Esophagus squamous epithelium (tissue), 5 donors: ENCODE data around the gene SRC. TPM values are rescaled to one million over a fixed set of nuclear protein-coding genes. Genes with fewer than 3 reads are reported as not detected.

Source experiments
- DNase-seq: peaks from one replicate; lab custom pipeline; 2025; lab: John Stamatoyannopoulos, UW
- H3K27ac ChIP-seq, 4 donors: fragments of 200-600 bp; sonication (generic); one replicate each; pipeline ENCODE4 v1.5.1; 2016 to 2019; ENCODE audit warnings: mild to moderate bottlenecking in 1 of 4
- H3K27me3 ChIP-seq, 4 donors: fragments of 200-600 bp; sonication (generic); 1 replicate in 3 of 4; 2 replicates in 1 of 4; pipeline versions ENCODE4 v1.5.1 to v1.6.0; 2017 to 2021; ENCODE audit warnings: antibody characterized with exemption in 1 of 4
- H3K36me3 ChIP-seq, 3 donors: fragments of 200-600 bp; sonication (generic); one replicate each; pipeline ENCODE4 v1.5.1; 2016 to 2019
- H3K4me1 ChIP-seq, 3 donors: fragments of 200-600 bp; sonication (generic); one replicate each; pipeline ENCODE4 v1.5.1; 2017 to 2019
- H3K4me3 ChIP-seq, 4 donors: fragments of 200-600 bp; sonication (generic); 1 replicate in 3 of 4; 2 replicates in 1 of 4; pipeline ENCODE4 v1.5.1; 2016 to 2019; ENCODE audit warnings: mild to moderate bottlenecking in 2 of 4, moderate library complexity in 1 of 4
- H3K9me3 ChIP-seq, 3 donors: fragments of 200-600 bp; sonication (generic); one replicate each; pipeline ENCODE4 v1.5.1; 2016 to 2019
- CTCF ChIP-seq, 6 experiments: fragments of 450-650 bp in 4 of 6; fragments of 200-600 bp in 2 of 6; sonication (generic) in 2 of 6; IDR thresholded peaks; one replicate each; pipeline ENCODE4 v1.5.1; 2016 to 2019; ENCODE audit warnings: antibody characterized with exemption in 6 of 6, mild to moderate bottlenecking in 4 of 6, moderate library complexity in 4 of 6
- POLR2A ChIP-seq, 4 donors: fragments of 450-650 bp; IDR thresholded peaks; one replicate each; pipeline ENCODE4 v1.6.1; 2017; ENCODE audit warnings: antibody characterized with exemption in 4 of 4, mild to moderate bottlenecking in 4 of 4, moderate library complexity in 3 of 4
- WGBS, 2 donors: methylation state at CpG; one replicate each; pipeline ENCODE4 v1.1.5; 2018; 5-methylcytosine and 5-hydroxymethylcytosine counted together
- intact Hi-C: fragments of 100-400 bp; cut with DNase I; formaldehyde crosslinking; loops from one replicate; pipeline ENCODE4 v1.15.0; 2022
- total RNA-seq, 4 donors: library from RNA; depleted of rRNA; stranded (reverse); fragments of >200 nt; gene quantifications; one replicate each; pipeline ENCODE4 v1.1.0, GENCODE V29; 2016
- donor health status: DM: yes; HTN: yes; CAD: no.

Gene SRC
- total RNA-seq, 4 donors from 2014 or later = 32.4 to 46.5 (median 39.0) TPM

GRCh38 chr20:37378785-37379598 is 33.1 kb downstream of the SRC start:
- H3K27ac ChIP-seq = peak overlapping the region in 1 of 4 donors; percentile 14
- peaks cover 5 to 34% (median 16%) of the 10 kb centered on the region in 3 donors for H3K4me1 ChIP-seq
- no peaks in the 10 kb centered on the region for H3K9me3 ChIP-seq
- no peak for DNase-seq
- no peaks in the 10 kb centered on the region for H3K27me3 ChIP-seq
- WGBS, 2 donors = 78 to 84% methylated on average over 17 to 18 of the region's 24 CpGs
- peaks cover 0 to 75% (median 0%) of the 10 kb centered on the region in 3 donors for H3K36me3 ChIP-seq
- no peak overlapping the region for H3K4me3 ChIP-seq
- TF ChIP-seq CTCF (IDR thresholded peaks at IDR 0.05) = no peak
- TF ChIP-seq POLR2A (IDR thresholded peaks at IDR 0.05) = no peak
- intact Hi-C loops = no loop called here

- peaks cover 0 to 73% (median 5%) of the 10 kb centered on the region in 3 donors for H3K36me3 ChIP-seq
- 67 to 69% methylated on average over 14 of the region's 14 CpGs for WGBS, 2 donors
- TF ChIP-seq POLR2A (IDR thresholded peaks at IDR 0.05) (no peak), CTCF (IDR thresholded peaks at IDR 0.05) (no peak)
- no peaks in the 10 kb centered on the region for H3K9me3 ChIP-seq
- no peaks in the 10 kb centered on the region for H3K27me3 ChIP-seq
- DNase-seq = no peak
- H3K4me1 ChIP-seq = peaks cover 8 to 46% (median 22%) of the 10 kb centered on the region in 3 donors
- intact Hi-C loops = loop anchor here (10.0 kb wide), 2 partner anchors 145 to 185 kb away; partner anchors contain the start of genes BLCAP and NNAT
- no peak overlapping the region for H3K4me3 ChIP-seq
- H3K27ac ChIP-seq = peak overlapping the region in 1 of 4 donors; percentile 17
Measured at GRCh38 chr20:37379967-37380828, 34.3 kb downstream of the SRC start.

GRCh38 chr20:37380864-37381579 is 35.1 kb downstream of the SRC start:
- H3K4me3 ChIP-seq = no peak overlapping the region
- no peak for DNase-seq
- no peak overlapping the region for H3K27ac ChIP-seq
- WGBS, 2 donors = 89 to 91% methylated on average over 15 to 16 of the region's 16 CpGs
- TF ChIP-seq CTCF (IDR thresholded peaks at IDR 0.05) (no peak), POLR2A (IDR thresholded peaks at IDR 0.05) (no peak)
- peaks cover 8 to 46% (median 22%) of the 10 kb centered on the region in 3 donors for H3K4me1 ChIP-seq
- H3K27me3 ChIP-seq = peaks cover 0 to 4% (median 0%) of the 10 kb centered on the region in 4 donors
- intact Hi-C loops = loop anchor here (10.0 kb wide), 2 partner anchors 144 to 186 kb away; partner anchors contain the start of genes BLCAP and NNAT
- no peaks in the 10 kb centered on the region for H3K9me3 ChIP-seq
- H3K36me3 ChIP-seq = peaks cover 3 to 73% (median 10%) of the 10 kb centered on the region in 3 donors

- H3K27ac ChIP-seq = no peak overlapping the region
- no peak for DNase-seq
- H3K4me1 ChIP-seq = peaks cover 8 to 46% (median 22%) of the 10 kb centered on the region in 3 donors
- no peaks in the 10 kb centered on the region for H3K9me3 ChIP-seq
- 72 to 81% methylated on average over 4 to 7 of the region's 11 CpGs for WGBS, 2 donors
- H3K27me3 ChIP-seq = peaks cover 0 to 4% (median 0%) of the 10 kb centered on the region in 4 donors
- intact Hi-C loops = loop anchor here (10.0 kb wide), 2 partner anchors 143 to 187 kb away; partner anchors contain the start of genes BLCAP and NNAT
- peaks cover 10 to 75% (median 12%) of the 10 kb centered on the region in 3 donors for H3K36me3 ChIP-seq
- H3K4me3 ChIP-seq = no peak overlapping the region
- no peak for TF ChIP-seq CTCF (IDR thresholded peaks at IDR 0.05)
- TF ChIP-seq POLR2A (IDR thresholded peaks at IDR 0.05) = no peak
Measured at GRCh38 chr20:37381621-37382471, 35.9 kb downstream of the SRC start.
